Lung microvascular endothelial cell (primary cell): ENCODE data around the gene TBCCD1. TPM values are rescaled to one million over a fixed set of nuclear protein-coding genes. Genes with fewer than 3 reads are reported as not detected.
"Not testable (repeated sequence)": the region's sequence is repeated elsewhere in the genome, so short reads cannot be mapped to it uniquely, and the experiment has no call there.

Source experiments
- DNase-seq, 2 donors: peaks; one replicate each; pipeline versions ENCODE4 v3.0.0 to v3.0.0-alpha.2; 2010; ENCODE audit warnings: low read depth in 2 of 2
- total RNA-seq: library from RNA; depleted of rRNA; stranded (reverse); fragments of >200 nt; gene quantifications from 2 replicates; pipeline ENCODE4 v1.2.1, GENCODE V29; 2014

Gene TBCCD1
- total RNA-seq, 1 donor from 2014 or later, result 17.3 TPM

GRCh38 chr3:186552408-186553031, 14.6 kb downstream of the TBCCD1 start:
- no peak for DNase-seq

- DNase-seq, result no peak
Measured at GRCh38 chr3:186551387-186551786, 15.8 kb downstream of the TBCCD1 start.

GRCh38 chr3:186549497-186549896, 17.6 kb downstream of the TBCCD1 start:
- no peak for DNase-seq

- no peak for DNase-seq
Measured at GRCh38 chr3:186544281-186544680, 22.9 kb downstream of the TBCCD1 start, which contains the start of gene CRYGS. CRYGS (minus strand) TSS chr3:186544380; CDS start chr3:186544326, 54 bp downstream.

GRCh38 chr3:186540835-186541226, 26.3 kb downstream of the TBCCD1 start:
- DNase-seq, result no peak

- peak; percentile 77 to 79 for DNase-seq
Measured at GRCh38 chr3:186540221-186540834, 26.8 kb downstream of the TBCCD1 start.

GRCh38 chr3:186538779-186539178, 28.4 kb downstream of the TBCCD1 start:
- DNase-seq, result no peak

GRCh38 chr3:186536883-186537844, 30.0 kb downstream of the TBCCD1 start:
- peak; percentile 21 to 50 for DNase-seq

GRCh38 chr3:186534113-186534669, 32.9 kb downstream of the TBCCD1 start:
- no peak for DNase-seq

- DNase-seq, result no peak
Measured at GRCh38 chr3:186532598-186533072, 34.5 kb downstream of the TBCCD1 start.

- not testable (repeated sequence) for DNase-seq
Measured at GRCh38 chr3:186531694-186532093, 35.4 kb downstream of the TBCCD1 start.

GRCh38 chr3:186530415-186530814, 36.7 kb downstream of the TBCCD1 start:
- peak in 1 of 2 donors; percentile 31 for DNase-seq

GRCh38 chr3:186529201-186529999, 37.7 kb downstream of the TBCCD1 start:
- no peak for DNase-seq

GRCh38 chr3:186526256-186526606, 40.9 kb downstream of the TBCCD1 start:
- no peak for DNase-seq

- DNase-seq, result no peak
Measured at GRCh38 chr3:186525369-186526255, 41.5 kb downstream of the TBCCD1 start.

- DNase-seq, result no peak
Measured at GRCh38 chr3:186524616-186525015, 42.5 kb downstream of the TBCCD1 start.

- DNase-seq, result no peak
Measured at GRCh38 chr3:186523434-186523833, 43.7 kb downstream of the TBCCD1 start.

GRCh38 chr3:186523022-186523421, 44.1 kb downstream of the TBCCD1 start:
- DNase-seq, result no peak

GRCh38 chr3:186520957-186521842, 45.9 kb downstream of the TBCCD1 start:
- DNase-seq, result no peak
